Colonic mucosa (tissue), 4 donors: ENCODE results near the gene COMT. TPM values are rescaled to one million over a fixed set of nuclear protein-coding genes. Genes with fewer than 3 reads are reported as not detected.

Source experiments
- DNase-seq: peaks from one replicate; pipeline ENCODE4 v3.0.0-alpha.2; 2020
- H3K27ac ChIP-seq: fragments of 200-600 bp; one replicate; pipeline ENCODE4 v1.8.0; 2021
- H3K27me3 ChIP-seq: fragments of 200-600 bp; one replicate; pipeline ENCODE4 v1.8.0; 2021
- H3K36me3 ChIP-seq: fragments of 200-600 bp; one replicate; pipeline ENCODE4 v1.8.0; 2021
- H3K4me1 ChIP-seq: fragments of 200-600 bp; one replicate; pipeline ENCODE4 v1.8.0; 2021; ENCODE audit warnings: mild to moderate bottlenecking
- H3K4me3 ChIP-seq: fragments of 200-600 bp; one replicate; pipeline ENCODE4 v1.8.0; 2021
- H3K9ac ChIP-seq, 2 donors: one replicate each; pipeline ENCODE4 v1.7.0; 2013; ENCODE audit warnings: control low read depth in 2 of 2, low read depth in 2 of 2, low read length in 2 of 2
- H3K9me3 ChIP-seq: fragments of 200-600 bp; one replicate; pipeline ENCODE4 v1.8.0; 2021
- CTCF ChIP-seq: fragments of 200-600 bp; IDR thresholded peaks from one replicate; pipeline ENCODE4 v1.8.0; 2022; ENCODE audit warnings: antibody characterized with exemption, mild to moderate bottlenecking
- intact Hi-C: fragments of 100-400 bp; cut with DNase I; formaldehyde crosslinking; loops from one replicate; pipeline ENCODE4 v1.14.1; 2022
- total RNA-seq, 2 donors: library from RNA; stranded (reverse); fragmentation: NEBNext Ultra II Directional in 1 of 2; extraction: Animal tissue kit (Norgen Biotek cat#: 25700) in 1 of 2; gene quantifications; one replicate each; pipeline ENCODE4 v1.2.1, GENCODE V29; 2021
- donor health status: healthy.
- donor health status: DM: no; HTN: no; CAD: no.
- donor health status: DM: no; HTN: no; CAD: no.

Gene COMT
- total RNA-seq, 2 donors from 2014 or later = 70.0 to 125 TPM

- DNase-seq = no peak
- no peak for TF ChIP-seq CTCF
- no peak overlapping the region for H3K4me3 ChIP-seq
- no peaks in the 10 kb centered on the region for H3K4me1 ChIP-seq
- no peak overlapping the region for H3K9ac ChIP-seq
- no peaks in the 10 kb centered on the region for H3K9me3 ChIP-seq
- H3K27ac ChIP-seq = no peak overlapping the region
- H3K27me3 ChIP-seq = no peaks in the 10 kb centered on the region
- H3K36me3 ChIP-seq = no peaks in the 10 kb centered on the region
- intact Hi-C loops = no loop called here
Measured at GRCh38 chr22:19901577-19902244, 39.9 kb upstream of the COMT start.

- Histone ChIP-seq H3K36me3 (no peaks in the 10 kb centered on the region), H3K4me1 (no peaks in the 10 kb centered on the region), H3K27ac (no peak overlapping the region), H3K9me3 (no peaks in the 10 kb centered on the region), H3K9ac (no peak overlapping the region), H3K27me3 (no peaks in the 10 kb centered on the region), H3K4me3 (no peak overlapping the region)
- no peak for DNase-seq
- TF ChIP-seq CTCF = no peak
- intact Hi-C loops = no loop called here
Measured at GRCh38 chr22:19902245-19902715, 39.3 kb upstream of the COMT start.

- Histone ChIP-seq H3K4me3 (no peak overlapping the region), H3K9ac (no peak overlapping the region), H3K9me3 (no peaks in the 10 kb centered on the region), H3K27ac (no peak overlapping the region), H3K4me1 (no peaks in the 10 kb centered on the region), H3K36me3 (no peaks in the 10 kb centered on the region), H3K27me3 (no peaks in the 10 kb centered on the region)
- TF ChIP-seq CTCF = no peak
- intact Hi-C loops = no loop called here
- no peak for DNase-seq
Measured at GRCh38 chr22:19903031-19903430, 38.5 kb upstream of the COMT start.

- DNase-seq = no peak
- no peak overlapping the region for H3K4me3 ChIP-seq
- H3K27me3 ChIP-seq = no peaks in the 10 kb centered on the region
- intact Hi-C loops = no loop called here
- no peaks in the 10 kb centered on the region for H3K36me3 ChIP-seq
- H3K9ac ChIP-seq = no peak overlapping the region
- TF ChIP-seq CTCF = no peak
- no peaks in the 10 kb centered on the region for H3K9me3 ChIP-seq
- H3K4me1 ChIP-seq = no peaks in the 10 kb centered on the region
- no peak overlapping the region for H3K27ac ChIP-seq
Measured at GRCh38 chr22:19903513-19903912, 38.1 kb upstream of the COMT start.

GRCh38 chr22:19904174-19904856 is 37.3 kb upstream of the COMT start:
- no peak for DNase-seq
- no peak for TF ChIP-seq CTCF
- no peak overlapping the region for H3K9ac ChIP-seq
- intact Hi-C loops = no loop called here
- no peak overlapping the region for H3K27ac ChIP-seq
- H3K27me3 ChIP-seq = no peaks in the 10 kb centered on the region
- no peak overlapping the region for H3K4me3 ChIP-seq
- H3K36me3 ChIP-seq = no peaks in the 10 kb centered on the region
- H3K9me3 ChIP-seq = no peaks in the 10 kb centered on the region
- no peaks in the 10 kb centered on the region for H3K4me1 ChIP-seq
